Activated naive CD4-positive, alpha-beta T cell treated with anti-CD3 and anti-CD28 coated beads for 36 hours (primary cell): ENCODE results near the gene IFNGR1. TPM values are rescaled to one million over a fixed set of nuclear protein-coding genes. Genes with fewer than 3 reads are reported as not detected.
"Not testable (repeated sequence)": the region's sequence is repeated elsewhere in the genome, so short reads cannot be mapped to it uniquely, and the experiment has no call there.

Source experiments
- CTCF ChIA-PET: fragments of 350-600 bp; sonication (Branson Sonifier 250); formaldehyde crosslinking; loops from one replicate; lab custom pipeline; 2021; ENCODE audit warnings: antibody characterized with exemption; lab: Charles Lee
- DNase-seq: peaks from one replicate; pipeline ENCODE4 v3.0.0-alpha.2; 2020
- H3K27ac Mint-ChIP-seq: one replicate; pipeline ENCODE4 v1.8.0; 2021; ENCODE audit warnings: mild to moderate bottlenecking, mixed read lengths
- H3K27me3 Mint-ChIP-seq: one replicate; pipeline ENCODE4 v1.8.0; 2021; ENCODE audit warnings: low read depth, mixed read lengths
- H3K36me3 Mint-ChIP-seq: one replicate; pipeline ENCODE4 v1.8.0; 2021; ENCODE audit warnings: low read depth, mixed read lengths
- H3K4me1 Mint-ChIP-seq: one replicate; pipeline ENCODE4 v1.8.0; 2021; ENCODE audit warnings: low read depth, mixed read lengths
- H3K4me3 Mint-ChIP-seq: one replicate; pipeline ENCODE4 v1.8.0; 2021; ENCODE audit warnings: mild to moderate bottlenecking, moderate library complexity, mixed read lengths
- H3K9me3 Mint-ChIP-seq: one replicate; pipeline ENCODE4 v1.8.0; 2021; ENCODE audit warnings: mixed read lengths
- intact Hi-C: fragments of 100-400 bp; cut with micrococcal nuclease; formaldehyde crosslinking; loops from one replicate; pipeline ENCODE4 v1.15.1; 2023
- total RNA-seq, 2 experiments: library from RNA; stranded (reverse); gene quantifications; one replicate each; pipeline ENCODE4 v1.2.3, GENCODE V29; 2021

IFNGR1 gene
- total RNA-seq, 2 experiments from 2014 or later, result 25.5 to 26.4 TPM

- DNase-seq, result peak; percentile 64
- Mint-ChIP-seq H3K36me3 (peaks cover 4% of the 10 kb centered on the region), H3K9me3 (no peaks in the 10 kb centered on the region), H3K4me1 (peaks cover 49% of the 10 kb centered on the region), H3K27me3 (no peaks in the 10 kb centered on the region), H3K4me3 (peak overlapping the region; percentile 93), H3K27ac (peak overlapping the region; percentile 94)
- CTCF ChIA-PET, result interaction anchor here (1.1 kb wide), 1 partner anchor 53 kb away, joined by 4 read pairs; no protein-coding TSS in a partner anchor
- intact Hi-C loops, result loop anchor here (1.0 to 5.0 kb wide), 8 partner anchors 50 to 1721 kb away; partner anchors contain the start of genes AHI1, BCLAF1, PEX7 and SLC35D3
Observed at GRCh38 chr6:137218473-137218916, 690 bp downstream of the IFNGR1 start.

- no peak for DNase-seq
- CTCF ChIA-PET, result interaction anchor here (0.9 to 1.1 kb wide), 2 partner anchors 52 to 198 kb away, joined by 3 to 4 read pairs; no protein-coding TSS in a partner anchor
- intact Hi-C loops, result loop anchor here (1.0 to 5.0 kb wide), 8 partner anchors 50 to 1721 kb away; partner anchors contain the start of genes AHI1, BCLAF1, PEX7 and SLC35D3
- Mint-ChIP-seq H3K27ac (peak overlapping the region; percentile 94), H3K9me3 (no peaks in the 10 kb centered on the region), H3K27me3 (no peaks in the 10 kb centered on the region), H3K4me1 (peaks cover 47% of the 10 kb centered on the region), H3K36me3 (peaks cover 6% of the 10 kb centered on the region), H3K4me3 (peak overlapping the region; percentile 93)
Observed at GRCh38 chr6:137217801-137218472, 1.2 kb downstream of the IFNGR1 start.

- H3K4me1 Mint-ChIP-seq, result peaks cover 49% of the 10 kb centered on the region
- DNase-seq, result no peak
- no peak overlapping the region for H3K4me3 Mint-ChIP-seq
- H3K27ac Mint-ChIP-seq, result no peak overlapping the region
- intact Hi-C loops, result loop anchor here (5.0 kb wide), 4 partner anchors 295 to 1720 kb away; partner anchors contain the start of genes AHI1 and SLC35D3
- CTCF ChIA-PET, result interaction anchor here (0.9 kb wide), 1 partner anchor 198 kb away, joined by 3 read pairs; no protein-coding TSS in a partner anchor
- H3K9me3 Mint-ChIP-seq, result no peaks in the 10 kb centered on the region
- H3K36me3 Mint-ChIP-seq, result peaks cover 8% of the 10 kb centered on the region
- H3K27me3 Mint-ChIP-seq, result no peaks in the 10 kb centered on the region
Observed at GRCh38 chr6:137216875-137217553, 2.2 kb downstream of the IFNGR1 start.

GRCh38 chr6:137216106-137216505, 3.1 kb downstream of the IFNGR1 start:
- Mint-ChIP-seq H3K27me3 (no peaks in the 10 kb centered on the region), H3K27ac (no peak overlapping the region), H3K36me3 (peaks cover 11% of the 10 kb centered on the region), H3K4me3 (no peak overlapping the region), H3K4me1 (peaks cover 49% of the 10 kb centered on the region), H3K9me3 (no peaks in the 10 kb centered on the region)
- intact Hi-C loops, result loop anchor here (5.0 kb wide), 4 partner anchors 294 to 1719 kb away; partner anchors contain the start of genes AHI1 and SLC35D3
- CTCF ChIA-PET, result interaction anchor here (0.7 kb wide), 1 partner anchor 231 kb away, joined by 3 read pairs; no protein-coding TSS in a partner anchor
- no peak for DNase-seq

- peaks cover 11% of the 10 kb centered on the region for H3K36me3 Mint-ChIP-seq
- H3K27me3 Mint-ChIP-seq, H3K4me3 Mint-ChIP-seq, H3K9me3 Mint-ChIP-seq, H3K27ac Mint-ChIP-seq, DNase-seq: not testable (repeated sequence)
- peaks cover 49% of the 10 kb centered on the region for H3K4me1 Mint-ChIP-seq
- intact Hi-C loops, result loop anchor here (5.0 kb wide), 4 partner anchors 293 to 1718 kb away; partner anchors contain the start of genes AHI1 and SLC35D3
- CTCF ChIA-PET, result interaction anchor here (0.7 kb wide), 1 partner anchor 231 kb away, joined by 3 read pairs; no protein-coding TSS in a partner anchor
Observed at GRCh38 chr6:137215630-137216029, 3.6 kb downstream of the IFNGR1 start.

GRCh38 chr6:137214931-137215330, 4.3 kb downstream of the IFNGR1 start:
- Mint-ChIP-seq H3K36me3 (peaks cover 14% of the 10 kb centered on the region), H3K4me3 (no peak overlapping the region), H3K4me1 (peaks cover 43% of the 10 kb centered on the region), H3K9me3 (peaks cover 2% of the 10 kb centered on the region), H3K27me3 (no peaks in the 10 kb centered on the region), H3K27ac (no peak overlapping the region)
- intact Hi-C loops, result loop anchor here (5.0 kb wide), 4 partner anchors 293 to 1718 kb away; partner anchors contain the start of genes AHI1 and SLC35D3
- CTCF ChIA-PET, result no interaction called here
- no peak for DNase-seq

- CTCF ChIA-PET, result no interaction called here
- Mint-ChIP-seq H3K4me1 (peaks cover 43% of the 10 kb centered on the region), H3K27ac (no peak overlapping the region), H3K27me3 (no peaks in the 10 kb centered on the region), H3K36me3 (peaks cover 23% of the 10 kb centered on the region), H3K4me3 (no peak overlapping the region), H3K9me3 (peaks cover 8% of the 10 kb centered on the region)
- intact Hi-C loops, result no loop called here
- no peak for DNase-seq
Observed at GRCh38 chr6:137213813-137214212, 5.4 kb downstream of the IFNGR1 start.

GRCh38 chr6:137213331-137213740, 5.8 kb downstream of the IFNGR1 start:
- Mint-ChIP-seq H3K4me3 (no peak overlapping the region), H3K27me3 (no peaks in the 10 kb centered on the region), H3K36me3 (peaks cover 19% of the 10 kb centered on the region), H3K27ac (no peak overlapping the region), H3K4me1 (peaks cover 43% of the 10 kb centered on the region), H3K9me3 (peaks cover 8% of the 10 kb centered on the region)
- DNase-seq, result no peak
- CTCF ChIA-PET, result interaction anchor here (0.6 kb wide), 1 partner anchor 77 kb away, joined by 4 read pairs; no protein-coding TSS in a partner anchor
- intact Hi-C loops, result no loop called here

- CTCF ChIA-PET, result no interaction called here
- Mint-ChIP-seq H3K36me3 (peaks cover 26% of the 10 kb centered on the region), H3K9me3 (peaks cover 15% of the 10 kb centered on the region), H3K4me1 (peaks cover 37% of the 10 kb centered on the region), H3K27me3 (no peaks in the 10 kb centered on the region), H3K4me3 (no peak overlapping the region), H3K27ac (no peak overlapping the region)
- intact Hi-C loops, result no loop called here
- DNase-seq, result no peak
Observed at GRCh38 chr6:137211910-137212309, 7.3 kb downstream of the IFNGR1 start.

GRCh38 chr6:137210903-137211302, 8.3 kb downstream of the IFNGR1 start:
- Mint-ChIP-seq H3K4me3 (no peak overlapping the region), H3K9me3 (peaks cover 15% of the 10 kb centered on the region), H3K27ac (no peak overlapping the region), H3K36me3 (peaks cover 28% of the 10 kb centered on the region), H3K4me1 (peaks cover 31% of the 10 kb centered on the region), H3K27me3 (no peaks in the 10 kb centered on the region)
- intact Hi-C loops, result no loop called here
- DNase-seq, result no peak
- CTCF ChIA-PET, result no interaction called here

- peaks cover 35% of the 10 kb centered on the region for H3K36me3 Mint-ChIP-seq
- intact Hi-C loops, result no loop called here
- no peak overlapping the region for H3K4me3 Mint-ChIP-seq
- H3K27ac Mint-ChIP-seq, result no peak overlapping the region
- peaks cover 15% of the 10 kb centered on the region for H3K9me3 Mint-ChIP-seq
- H3K4me1 Mint-ChIP-seq, result peaks cover 13% of the 10 kb centered on the region
- H3K27me3 Mint-ChIP-seq, result no peaks in the 10 kb centered on the region
- no peak for DNase-seq
- CTCF ChIA-PET, result no interaction called here
Observed at GRCh38 chr6:137208279-137208678, 10.9 kb downstream of the IFNGR1 start.

- H3K27ac Mint-ChIP-seq, DNase-seq, CTCF ChIA-PET, H3K27me3 Mint-ChIP-seq, H3K4me1 Mint-ChIP-seq, intact Hi-C loops, H3K4me3 Mint-ChIP-seq: not testable (repeated sequence)
- peaks cover 15% of the 10 kb centered on the region for H3K9me3 Mint-ChIP-seq
- H3K36me3 Mint-ChIP-seq, result peaks cover 32% of the 10 kb centered on the region
Observed at GRCh38 chr6:137207457-137207856, 11.7 kb downstream of the IFNGR1 start.
